GM19438 (cell line): ENCODE measurements around the gene GP5.

ENCODE experiments used
- ATAC-seq: cut with Tn5 transposase; IDR thresholded peaks from one replicate; pipeline ENCODE4 v1.9.1; 2021; ENCODE audit warnings: low read depth; ENCODE audit not compliant: unreplicated experiment

GP5 gene

DNA sequence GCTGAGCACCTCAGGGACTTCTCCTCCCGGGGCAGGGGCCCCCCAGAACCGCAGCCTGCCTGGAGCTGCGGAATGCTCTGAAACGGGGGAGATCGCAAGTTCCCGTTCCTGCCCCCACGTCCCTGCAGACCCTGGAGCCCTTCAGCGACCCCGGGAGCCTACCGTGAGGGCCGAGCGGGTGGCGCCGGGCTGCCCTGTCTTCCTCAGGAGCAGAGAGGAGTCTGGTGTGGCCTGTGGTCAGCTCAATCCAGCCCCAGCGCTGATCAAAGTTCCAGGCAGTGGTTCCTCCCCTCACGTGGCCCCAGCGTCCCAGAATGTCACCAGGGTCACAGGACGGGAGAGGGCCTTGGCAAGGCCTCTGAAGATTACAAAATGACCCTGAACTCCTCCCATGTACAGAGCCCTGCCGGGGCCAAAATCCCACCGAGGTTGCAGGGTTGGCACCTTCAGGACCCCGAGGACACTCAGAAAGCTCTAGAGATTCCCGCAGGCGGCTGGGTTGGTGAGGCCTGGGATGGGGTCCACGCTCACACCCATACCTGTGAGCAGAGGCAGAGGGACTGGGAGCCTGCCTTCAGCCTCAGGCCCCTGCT, 47.9 kb downstream of the GP5 start, which contains the start of gene CPN2:
Gene CPN2, minus strand, starts transcription at position 249 of the 593 bp plus-strand sequence. CDS start 8,626 bp downstream, outside the sequence.
- ATAC-seq = no peak

GRCh38 chr3:194350726-194351071, 48.4 kb downstream of the GP5 start:
- no peak for ATAC-seq

DNA sequence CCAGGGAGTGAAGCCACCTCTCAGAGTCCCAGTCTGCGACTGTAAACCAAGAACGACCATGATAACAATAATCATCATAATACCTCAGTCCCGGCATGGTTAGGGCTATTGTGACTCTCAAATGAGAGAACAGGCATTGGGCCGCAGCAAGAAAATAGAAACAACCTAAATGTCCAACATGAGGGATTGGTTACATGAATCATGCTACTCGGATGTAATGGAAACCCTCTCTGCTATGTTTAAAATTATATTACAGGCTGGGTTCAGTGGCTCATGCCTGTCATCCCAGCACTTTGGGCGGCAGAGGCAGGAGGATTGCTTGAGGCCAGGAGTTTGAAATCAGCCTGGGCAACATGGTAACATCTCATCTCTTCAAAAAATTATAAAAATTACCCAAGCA, 50.7 kb downstream of the GP5 start:
- ATAC-seq = no peak

GRCh38 chr3:194346621-194347020, 52.4 kb downstream of the GP5 start:
- ATAC-seq = no peak

DNA sequence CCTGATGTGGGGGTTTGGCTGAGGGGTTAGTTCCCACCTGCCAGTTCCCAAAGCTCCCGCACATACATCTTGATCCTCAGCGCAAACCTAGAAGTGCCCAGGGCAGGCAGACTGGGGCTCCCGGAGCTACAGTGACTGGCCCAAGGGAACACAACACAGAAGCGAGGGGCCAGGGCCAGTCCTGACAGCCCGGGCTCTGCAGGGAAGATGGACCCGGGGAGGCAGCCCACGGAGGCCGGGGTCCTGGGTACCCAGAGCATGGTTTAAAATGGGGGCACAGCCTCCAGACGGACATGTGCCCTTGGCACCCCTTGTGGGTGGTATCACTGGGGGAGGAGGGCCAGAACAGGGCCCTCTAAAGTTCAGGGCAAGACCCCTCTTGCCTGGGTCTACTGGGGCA, 53.0 kb downstream of the GP5 start:
- no peak for ATAC-seq
